Psoas muscle (tissue), 8 donors: Measurements from ENCODE around the gene TRIM44. TPM values are rescaled to one million over a fixed set of nuclear protein-coding genes. Genes with fewer than 3 reads are reported as not detected.

Source experiments
- ATAC-seq, 4 donors: fragments of 200-7000 bp; cut with Tn5 transposase; one replicate each; pipeline ENCODE4 v1.9.1; 2020; ENCODE audit warnings: moderate library complexity in 3 of 4, mild to moderate bottlenecking in 2 of 4
- DNase-seq, 2 donors: peaks; one replicate each; pipeline ENCODE4 v3.0.0-alpha.2; 2020
- H3K27ac ChIP-seq: fragments of 200-600 bp; one replicate; pipeline ENCODE4 v1.8.0; 2022
- H3K27me3 ChIP-seq, 3 donors: fragments of 200-600 bp in 1 of 3; one replicate each; pipeline versions ENCODE4 v1.6.1 to v1.8.0; 2013 to 2022; ENCODE audit warnings: low read length in 2 of 3, mild to moderate bottlenecking in 2 of 3, moderate library complexity in 1 of 3; ENCODE audit not compliant: insufficient read depth in 3 of 3
- H3K36me3 ChIP-seq, 2 donors: fragments of 200-600 bp in 1 of 2; one replicate each; pipeline versions ENCODE4 v1.6.1 to v1.8.0; 2013 to 2022; ENCODE audit warnings: low read depth in 1 of 2, mild to moderate bottlenecking in 1 of 2, moderate library complexity in 1 of 2; ENCODE audit not compliant: insufficient read depth in 1 of 2
- H3K4me1 ChIP-seq: fragments of 200-600 bp; one replicate; pipeline ENCODE4 v1.8.0; 2022
- H3K4me3 ChIP-seq: fragments of 200-600 bp; one replicate; pipeline ENCODE4 v1.8.0; 2022; ENCODE audit warnings: mild to moderate bottlenecking
- H3K9me3 ChIP-seq: fragments of 200-600 bp; one replicate; pipeline ENCODE4 v1.8.0; 2022
- whole genome bisulfite sequencing, 3 donors: extraction: QIAGEN DNeasy Blood & Tissue Kit; methylation state at CpG; one replicate each; pipeline versions ENCODE4 v1.1.6 to v1.1.7; 2013; 5-methylcytosine and 5-hydroxymethylcytosine counted together
- intact Hi-C, 2 donors: fragments of 100-400 bp; cut with DNase I; formaldehyde crosslinking; loops; one replicate each; pipeline versions ENCODE4 v1.11.0 to v1.14.2; 2022
- polyA plus RNA-seq, 3 donors: library from polyadenylated mRNA; stranded (reverse); fragments of 200-250 nt; gene quantifications; one replicate each; pipeline ENCODE4 v1.2.3, GENCODE V29; 2013
- total RNA-seq, 4 donors: library from RNA; stranded (reverse); fragmentation: NEBNext Ultra II Directional in 2 of 4; extraction: Animal tissue kit (Norgen Biotek cat#: 25700) in 2 of 4; gene quantifications; one replicate each; pipeline versions ENCODE4 v1.2.1 to v1.2.4, GENCODE V29; 2021 to 2023
- TF ChIP-seq, protein P1 (sequence below): fragments of 200-600 bp; IDR thresholded peaks from one replicate; pipeline ENCODE4 v1.8.0; 2022; ENCODE audit warnings: antibody characterized with exemption
- donor health status: healthy with polysubstance abuse.
- donor health status: DM: no; HTN: no; CAD: no; lungs with moderate emphysema.
- donor health status: Bipolar disorder and iron deficiency.
- donor health status: healthy.
- donor health status: DM: yes; HTN: yes; CAD: no.
- donor health status: DM: no; HTN: no; CAD: no.
- donor health status: DM: no; HTN: no; CAD: no.
- donor health status: DM: yes; HTN: yes; CAD: no.

TRIM44 gene
- total and polyA plus RNA-seq, 7 donors: 6.8 to 46.8 (median 34.0) TPM

DNA sequence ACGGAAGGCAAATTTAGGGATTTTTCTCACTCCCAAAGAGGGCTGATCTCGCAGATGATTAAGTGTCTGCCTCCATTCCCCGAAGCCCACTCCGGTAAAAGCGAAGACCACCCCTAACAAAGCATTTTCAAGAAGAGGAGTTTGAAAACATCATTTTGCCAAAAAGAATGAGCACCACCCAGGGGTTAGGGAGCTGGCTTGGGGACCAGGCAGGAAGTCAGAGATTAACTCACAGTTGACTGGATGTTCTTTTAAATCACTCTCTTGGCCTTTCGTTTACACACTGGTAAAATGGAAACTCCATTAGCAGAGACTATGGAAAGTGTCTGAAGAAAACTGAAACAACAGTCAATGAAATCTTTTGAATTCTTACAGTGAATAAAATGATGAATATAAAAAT lies 7.9 kb upstream of the TRIM44 start:
- no peak overlapping the region for H3K4me3 ChIP-seq
- ATAC-seq: no peak
- H3K27me3 ChIP-seq: peaks cover 0 to 3% (median 0%) of the 10 kb centered on the region in 3 donors
- no peak overlapping the region for H3K27ac ChIP-seq
- TF ChIP-seq, protein P1, sequence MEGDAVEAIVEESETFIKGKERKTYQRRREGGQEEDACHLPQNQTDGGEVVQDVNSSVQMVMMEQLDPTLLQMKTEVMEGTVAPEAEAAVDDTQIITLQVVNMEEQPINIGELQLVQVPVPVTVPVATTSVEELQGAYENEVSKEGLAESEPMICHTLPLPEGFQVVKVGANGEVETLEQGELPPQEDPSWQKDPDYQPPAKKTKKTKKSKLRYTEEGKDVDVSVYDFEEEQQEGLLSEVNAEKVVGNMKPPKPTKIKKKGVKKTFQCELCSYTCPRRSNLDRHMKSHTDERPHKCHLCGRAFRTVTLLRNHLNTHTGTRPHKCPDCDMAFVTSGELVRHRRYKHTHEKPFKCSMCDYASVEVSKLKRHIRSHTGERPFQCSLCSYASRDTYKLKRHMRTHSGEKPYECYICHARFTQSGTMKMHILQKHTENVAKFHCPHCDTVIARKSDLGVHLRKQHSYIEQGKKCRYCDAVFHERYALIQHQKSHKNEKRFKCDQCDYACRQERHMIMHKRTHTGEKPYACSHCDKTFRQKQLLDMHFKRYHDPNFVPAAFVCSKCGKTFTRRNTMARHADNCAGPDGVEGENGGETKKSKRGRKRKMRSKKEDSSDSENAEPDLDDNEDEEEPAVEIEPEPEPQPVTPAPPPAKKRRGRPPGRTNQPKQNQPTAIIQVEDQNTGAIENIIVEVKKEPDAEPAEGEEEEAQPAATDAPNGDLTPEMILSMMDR: no peak
- H3K9me3 ChIP-seq: no peaks in the 10 kb centered on the region
- no peaks in the 10 kb centered on the region for H3K4me1 ChIP-seq
- intact Hi-C loops: no loop called here
- 57 to 65% (median 60%) methylated on average over 6 of the region's 6 CpGs for WGBS, 3 donors
- DNase-seq: no peak
- no peaks in the 10 kb centered on the region for H3K36me3 ChIP-seq

DNA sequence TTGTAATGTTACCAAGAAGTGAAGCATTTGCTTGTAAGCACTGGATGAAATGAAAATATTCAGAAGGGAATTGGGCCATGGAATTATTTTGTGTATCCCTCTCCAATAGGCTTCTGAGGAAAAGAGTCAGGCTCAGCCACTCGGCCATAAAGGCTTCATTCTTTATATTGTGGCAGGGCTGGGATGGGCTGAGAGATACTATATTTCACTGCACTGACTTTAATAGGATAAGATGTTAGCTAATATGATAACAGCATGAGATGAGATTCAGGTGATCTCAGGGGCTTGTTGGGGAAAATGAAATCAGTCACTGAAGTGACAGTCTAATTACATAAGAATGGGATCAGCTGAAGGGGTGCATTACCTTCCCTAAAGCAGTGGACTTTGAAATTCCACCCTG lies 7.3 kb upstream of the TRIM44 start:
- intact Hi-C loops: no loop called here
- 71 to 92% (median 86%) methylated on average over 1 of the region's 1 CpG for WGBS, 3 donors
- Histone ChIP-seq H3K4me1 (no peaks in the 10 kb centered on the region), H3K9me3 (no peaks in the 10 kb centered on the region), H3K36me3 (no peaks in the 10 kb centered on the region), H3K27ac (no peak overlapping the region), H3K4me3 (no peak overlapping the region), H3K27me3 (peaks cover 0 to 3% (median 0%) of the 10 kb centered on the region in 3 donors)
- TF ChIP-seq, protein P1: no peak
- DNase-seq: no peak
- ATAC-seq: no peak

DNA sequence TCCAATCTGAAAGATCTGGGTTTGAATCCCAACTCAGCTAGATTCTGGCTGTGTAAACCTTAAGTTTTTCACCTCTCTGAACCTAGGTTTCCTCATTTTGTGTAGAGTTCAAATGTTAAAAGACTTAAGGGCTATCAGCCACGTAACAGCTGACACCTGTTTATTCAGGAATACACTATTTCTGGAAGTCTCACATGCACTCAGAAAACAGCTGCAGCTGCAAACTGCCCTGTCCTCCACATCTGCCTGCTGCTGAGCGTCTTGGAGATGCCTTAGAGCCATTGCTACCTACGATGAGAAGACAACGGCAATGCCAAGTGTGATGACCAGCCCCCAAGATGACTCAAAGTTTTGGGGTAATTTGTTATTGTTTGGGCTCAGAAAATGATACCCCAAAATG lies 6.7 kb upstream of the TRIM44 start:
- Histone ChIP-seq H3K27me3 (peaks cover 0 to 3% (median 0%) of the 10 kb centered on the region in 3 donors), H3K27ac (no peak overlapping the region), H3K9me3 (no peaks in the 10 kb centered on the region), H3K4me1 (no peaks in the 10 kb centered on the region), H3K36me3 (no peaks in the 10 kb centered on the region), H3K4me3 (no peak overlapping the region)
- 32 to 33% (median 32%) methylated on average over 4 of the region's 4 CpGs for WGBS, 3 donors
- TF ChIP-seq, protein P1: no peak
- DNase-seq (no peak), ATAC-seq (no peak)
- intact Hi-C loops: no loop called here

DNA sequence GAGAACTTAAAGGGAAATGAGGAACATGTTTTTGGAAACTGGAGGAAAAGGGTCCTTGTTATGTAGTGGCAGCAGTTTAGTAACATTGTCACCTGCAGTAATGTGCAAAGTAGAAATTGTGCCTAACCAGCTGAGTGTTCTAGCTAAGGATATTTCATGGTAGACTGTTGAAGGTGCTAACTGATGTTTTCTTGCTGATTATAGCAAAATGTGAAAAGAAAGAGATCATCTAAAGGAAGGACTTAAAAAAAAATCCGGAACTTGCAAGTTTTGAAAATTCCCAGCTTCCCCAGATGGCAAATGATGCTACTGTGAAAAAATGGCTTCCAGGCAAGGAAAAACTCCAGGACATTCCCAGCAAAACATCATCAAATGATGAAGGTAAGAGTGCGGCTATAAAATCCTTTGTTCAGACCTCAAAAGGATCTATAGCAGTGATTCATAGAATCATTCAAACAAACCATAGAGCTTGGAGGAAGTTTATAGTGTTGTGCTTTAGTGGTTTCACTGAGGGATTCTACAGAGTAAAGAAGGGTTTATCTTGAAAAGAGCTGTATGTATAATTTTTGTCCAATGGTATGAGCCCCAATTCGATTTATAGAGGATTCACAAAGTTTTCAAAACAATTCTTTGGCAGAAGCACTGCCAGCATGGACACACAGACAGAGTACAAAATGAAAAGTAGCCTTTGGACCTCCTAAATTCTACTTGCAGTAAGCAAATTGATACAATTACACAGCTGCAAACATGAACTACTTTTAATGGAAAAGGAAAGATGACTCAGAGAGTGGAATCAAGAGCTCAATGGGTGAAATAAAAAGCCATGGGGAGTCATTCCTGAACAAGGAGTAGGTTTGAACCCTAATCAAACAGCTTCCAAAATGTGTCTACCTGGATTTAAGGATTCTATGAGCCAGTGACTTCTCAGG lies 4.3 kb upstream of the TRIM44 start:
- no peak overlapping the region for H3K27ac ChIP-seq
- H3K36me3 ChIP-seq: no peaks in the 10 kb centered on the region
- H3K9me3 ChIP-seq: no peaks in the 10 kb centered on the region
- WGBS, 3 donors: 70 to 73% (median 72%) methylated on average over 3 of the region's 3 CpGs
- ATAC-seq (no peak), DNase-seq (no peak)
- peaks cover 0 to 3% (median 0%) of the 10 kb centered on the region in 3 donors for H3K27me3 ChIP-seq
- H3K4me3 ChIP-seq: no peak overlapping the region
- TF ChIP-seq, protein P1: no peak
- H3K4me1 ChIP-seq: peaks cover 10% of the 10 kb centered on the region
- intact Hi-C loops: no loop called here
